ENCODE results near the gene CCN5. TPM values are rescaled to one million over a fixed set of nuclear protein-coding genes. Genes with fewer than 3 reads are reported as not detected.

The CCN5 gene
- total and polyA plus RNA-seq, 8 donors: 0.29 to 20.8 (median 0.48) TPM

- H3K4me1 ChIP-seq: peaks cover 4 to 15% of the 10 kb centered on the region in 2 donors
- TF ChIP-seq, protein P1, sequence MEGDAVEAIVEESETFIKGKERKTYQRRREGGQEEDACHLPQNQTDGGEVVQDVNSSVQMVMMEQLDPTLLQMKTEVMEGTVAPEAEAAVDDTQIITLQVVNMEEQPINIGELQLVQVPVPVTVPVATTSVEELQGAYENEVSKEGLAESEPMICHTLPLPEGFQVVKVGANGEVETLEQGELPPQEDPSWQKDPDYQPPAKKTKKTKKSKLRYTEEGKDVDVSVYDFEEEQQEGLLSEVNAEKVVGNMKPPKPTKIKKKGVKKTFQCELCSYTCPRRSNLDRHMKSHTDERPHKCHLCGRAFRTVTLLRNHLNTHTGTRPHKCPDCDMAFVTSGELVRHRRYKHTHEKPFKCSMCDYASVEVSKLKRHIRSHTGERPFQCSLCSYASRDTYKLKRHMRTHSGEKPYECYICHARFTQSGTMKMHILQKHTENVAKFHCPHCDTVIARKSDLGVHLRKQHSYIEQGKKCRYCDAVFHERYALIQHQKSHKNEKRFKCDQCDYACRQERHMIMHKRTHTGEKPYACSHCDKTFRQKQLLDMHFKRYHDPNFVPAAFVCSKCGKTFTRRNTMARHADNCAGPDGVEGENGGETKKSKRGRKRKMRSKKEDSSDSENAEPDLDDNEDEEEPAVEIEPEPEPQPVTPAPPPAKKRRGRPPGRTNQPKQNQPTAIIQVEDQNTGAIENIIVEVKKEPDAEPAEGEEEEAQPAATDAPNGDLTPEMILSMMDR (IDR thresholded peaks at IDR 0.05): no peak
- no peaks in the 10 kb centered on the region for H3K9me3 ChIP-seq
- peaks cover 0 to 4% of the 10 kb centered on the region in 2 donors for H3K27me3 ChIP-seq
- intact Hi-C loops (cut with DNase I): no loop called here
- no peaks in the 10 kb centered on the region for H3K36me3 ChIP-seq
- peak in 3 of 4 donors; percentile 74 to 87 (median 83) for DNase-seq
- no peak overlapping the region for H3K27ac ChIP-seq
- ATAC-seq: peak; percentile 94
- no peak overlapping the region for H3K4me3 ChIP-seq
These were observed 13.8 kb downstream of the CCN5 start for GRCh38 chr20:44728801-44729443.

DNA sequence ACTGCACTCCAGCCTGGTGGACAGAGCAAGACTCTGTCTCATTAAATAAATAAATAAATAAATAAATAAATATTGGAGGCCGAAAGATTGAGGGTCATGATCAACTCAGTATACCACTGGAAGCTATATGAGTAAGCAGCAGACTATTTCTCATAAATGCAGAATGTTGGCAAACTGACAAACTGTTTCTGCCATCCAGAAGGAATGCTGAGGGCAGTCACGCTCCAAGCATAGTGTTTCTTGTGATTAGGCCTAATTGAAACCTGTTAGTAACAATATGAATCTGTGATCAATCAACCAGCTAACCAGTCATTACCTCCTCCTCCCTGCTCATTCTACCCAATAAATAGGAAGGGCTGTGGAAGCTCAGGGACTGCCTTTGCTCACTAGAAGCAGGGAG, 15.3 kb downstream of the CCN5 start:
- TF ChIP-seq, protein P1 (IDR thresholded peaks at IDR 0.05): no peak
- Histone ChIP-seq H3K27ac (no peak overlapping the region), H3K36me3 (no peaks in the 10 kb centered on the region), H3K9me3 (no peaks in the 10 kb centered on the region), H3K4me1 (peaks cover 4 to 15% of the 10 kb centered on the region in 2 donors), H3K4me3 (no peak overlapping the region), H3K27me3 (no peaks in the 10 kb centered on the region)
- intact Hi-C loops (cut with DNase I): no loop called here
- DNase-seq (no peak), ATAC-seq (no peak)

- TF ChIP-seq, protein P1 (IDR thresholded peaks at IDR 0.05): no peak
- intact Hi-C loops (cut with DNase I): no loop called here
- peaks cover 4 to 15% of the 10 kb centered on the region in 2 donors for H3K4me1 ChIP-seq
- no peak overlapping the region for H3K27ac ChIP-seq
- H3K36me3 ChIP-seq: no peaks in the 10 kb centered on the region
- no peak overlapping the region for H3K4me3 ChIP-seq
- DNase-seq (peak in 1 of 4 donors; percentile 83), ATAC-seq (peak; percentile 3)
- peaks cover 0 to under 1% of the 10 kb centered on the region in 2 donors for H3K9me3 ChIP-seq
- no peaks in the 10 kb centered on the region for H3K27me3 ChIP-seq
These were observed 16.5 kb downstream of the CCN5 start for GRCh38 chr20:44731657-44732056.

DNA sequence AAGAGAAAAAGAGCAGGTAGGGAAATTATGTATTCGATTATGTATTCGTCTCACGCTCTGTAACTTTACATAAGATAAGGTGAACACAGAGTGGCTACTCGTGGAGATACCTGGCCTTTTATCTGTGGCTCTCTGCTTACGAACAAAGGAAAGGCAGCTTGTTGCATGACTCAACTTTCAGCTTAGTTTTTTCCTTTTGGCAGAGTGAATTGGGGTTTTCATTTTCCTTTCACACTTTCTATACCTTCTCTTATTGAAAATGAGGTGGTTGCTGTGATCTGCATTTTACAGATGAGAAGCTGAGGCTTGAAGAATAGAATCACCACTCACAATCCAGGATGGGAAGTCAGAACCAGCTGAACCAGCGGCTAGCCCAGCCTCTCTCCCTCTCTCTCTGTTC, 17.2 kb downstream of the CCN5 start:
- intact Hi-C loops (cut with DNase I): no loop called here
- TF ChIP-seq, protein P1 (IDR thresholded peaks at IDR 0.05): no peak
- H3K36me3 ChIP-seq: no peaks in the 10 kb centered on the region
- H3K4me3 ChIP-seq: no peak overlapping the region
- peaks cover 4 to 15% of the 10 kb centered on the region in 2 donors for H3K4me1 ChIP-seq
- DNase-seq (no peak), ATAC-seq (no peak)
- H3K9me3 ChIP-seq: peaks cover 0 to 3% of the 10 kb centered on the region in 2 donors
- no peak overlapping the region for H3K27ac ChIP-seq
- no peaks in the 10 kb centered on the region for H3K27me3 ChIP-seq

GRCh38 chr20:44733341-44734069, 18.3 kb downstream of the CCN5 start:
- intact Hi-C loops (cut with DNase I): loop anchor here in 1 of 2 donors (2.0 kb wide), 1 partner anchor 49 kb away; no protein-coding TSS in a partner anchor
- H3K9me3 ChIP-seq: peaks cover 0 to 3% of the 10 kb centered on the region in 2 donors
- ATAC-seq: peak; percentile 67
- no peak overlapping the region for H3K27ac ChIP-seq
- H3K36me3 ChIP-seq: no peaks in the 10 kb centered on the region
- H3K4me3 ChIP-seq: no peak overlapping the region
- H3K27me3 ChIP-seq: no peaks in the 10 kb centered on the region
- peak in 3 of 4 donors; percentile 58 to 83 (median 81) for DNase-seq
- TF ChIP-seq, protein P1 (IDR thresholded peaks at IDR 0.05): peak; percentile 81 to 94
- H3K4me1 ChIP-seq: peaks cover 4 to 14% of the 10 kb centered on the region in 2 donors
